WERI-Rb-1 (cell line): Measurements from ENCODE around the gene DAPL1.

Experiments used
- DNase-seq: peaks from one replicate; pipeline ENCODE4 v3.0.0-alpha.2; 2020
- H3K27ac ChIP-seq: fragments of 250-450 bp; sonication (Bioruptor Pico); 2 replicates; pipeline ENCODE4 v1.5.1; 2020; ENCODE audit warnings: mild to moderate bottlenecking, moderate library complexity
- H3K27me3 ChIP-seq: fragments of 250-450 bp; sonication (Bioruptor Pico); 2 replicates; pipeline ENCODE4 v1.5.1; 2021; ENCODE audit warnings: mild to moderate bottlenecking, low read depth, moderate library complexity; ENCODE audit not compliant: insufficient read depth, severe bottlenecking
- H3K36me3 ChIP-seq: fragments of 250-450 bp; sonication (Bioruptor Pico); 2 replicates; pipeline ENCODE4 v1.5.1; 2020; ENCODE audit warnings: mild to moderate bottlenecking, moderate library complexity
- H3K4me3 ChIP-seq: 2 replicates; pipeline ENCODE4 v1.5.1; 2011; ENCODE audit warnings: low read depth, mild to moderate bottlenecking, control low read depth, low read length
- H3K9me3 ChIP-seq: fragments of 250-450 bp; sonication (Bioruptor Pico); 2 replicates; pipeline ENCODE4 v1.5.1; 2021; ENCODE audit warnings: mild to moderate bottlenecking, moderate library complexity; ENCODE audit not compliant: severe bottlenecking
- CTCF ChIP-seq: IDR thresholded peaks from 2 replicates; pipeline ENCODE4 v1.5.1; 2011; ENCODE audit warnings: low read depth, mild to moderate bottlenecking, control low read depth, inconsistent platforms, low read length

The DAPL1 gene

GRCh38 chr2:158817588-158817987, 22.5 kb downstream of the DAPL1 start:
- Histone ChIP-seq H3K4me3 (no peak overlapping the region), H3K9me3 (no peaks in the 10 kb centered on the region), H3K36me3 (no peaks in the 10 kb centered on the region), H3K27ac (no peak overlapping the region), H3K27me3 (no peaks in the 10 kb centered on the region)
- no peak for DNase-seq
- no peak for TF ChIP-seq CTCF

DNA sequence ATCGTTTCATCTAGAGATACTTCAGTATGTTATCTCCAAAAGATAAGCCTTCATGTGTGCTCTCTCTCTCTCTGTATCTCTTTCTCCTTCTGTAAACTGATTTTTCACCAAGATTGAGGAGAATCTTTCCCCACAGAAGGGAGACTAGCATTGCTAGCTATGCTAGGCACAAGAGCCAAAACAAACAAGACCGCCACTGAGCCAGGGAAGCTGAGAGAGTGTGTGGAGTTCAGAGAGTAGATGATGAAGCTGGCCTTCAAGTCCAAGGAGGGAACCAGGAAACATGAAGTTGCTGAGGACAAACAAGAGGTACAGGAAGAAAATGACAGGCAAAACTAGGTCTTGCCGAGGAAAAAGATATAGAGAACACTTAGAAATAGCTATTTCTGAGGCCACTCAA, 23.4 kb downstream of the DAPL1 start:
- H3K36me3 ChIP-seq = no peaks in the 10 kb centered on the region
- no peak overlapping the region for H3K4me3 ChIP-seq
- DNase-seq = no peak
- no peak for TF ChIP-seq CTCF
- H3K27me3 ChIP-seq = no peaks in the 10 kb centered on the region
- H3K27ac ChIP-seq = no peak overlapping the region
- H3K9me3 ChIP-seq = no peaks in the 10 kb centered on the region

- Histone ChIP-seq H3K27me3 (no peaks in the 10 kb centered on the region), H3K27ac (no peak overlapping the region), H3K4me3 (no peak overlapping the region), H3K9me3 (no peaks in the 10 kb centered on the region), H3K36me3 (no peaks in the 10 kb centered on the region)
- DNase-seq = no peak
- no peak for TF ChIP-seq CTCF
These were observed 27.1 kb downstream of the DAPL1 start for GRCh38 chr2:158822193-158822592.

DNA sequence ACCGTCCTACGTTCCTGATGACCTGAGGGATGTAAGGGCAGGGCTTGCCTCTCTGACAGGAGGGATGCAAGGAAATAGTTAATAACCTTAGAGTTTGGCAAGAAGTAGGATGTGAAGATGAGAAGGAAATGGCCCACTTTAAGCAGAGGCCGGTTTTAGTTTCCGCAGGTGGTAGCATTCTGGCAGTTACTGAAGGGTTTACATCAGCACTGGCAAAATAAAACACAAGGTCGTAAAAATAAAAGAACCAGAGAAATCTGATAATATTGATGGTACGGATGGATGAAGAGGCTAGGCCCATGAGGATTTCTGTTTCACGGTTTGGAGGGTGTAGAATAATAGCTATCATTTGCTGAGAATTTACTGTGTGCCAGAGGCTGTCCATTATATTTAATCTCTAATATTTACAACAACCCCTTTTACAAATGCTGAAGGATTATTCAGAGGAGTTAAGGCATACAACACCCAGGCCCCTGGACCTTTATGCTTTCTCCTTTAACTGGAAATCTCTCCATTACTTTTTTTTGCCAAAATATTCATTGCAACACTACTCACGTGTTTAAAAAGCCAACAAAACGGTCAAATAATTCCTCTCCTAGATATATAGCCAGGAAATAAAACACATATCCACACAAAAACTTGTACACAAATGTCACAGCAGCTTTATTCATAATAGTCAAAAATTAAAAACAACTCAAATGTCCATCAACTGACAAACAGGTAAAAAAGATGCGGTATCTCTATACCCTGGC, 28.5 kb downstream of the DAPL1 start:
- TF ChIP-seq CTCF = no peak
- no peak for DNase-seq
- no peak overlapping the region for H3K4me3 ChIP-seq
- H3K27ac ChIP-seq = no peak overlapping the region
- no peaks in the 10 kb centered on the region for H3K27me3 ChIP-seq
- no peaks in the 10 kb centered on the region for H3K36me3 ChIP-seq
- H3K9me3 ChIP-seq = no peaks in the 10 kb centered on the region

- no peak overlapping the region for H3K27ac ChIP-seq
- DNase-seq = no peak
These were observed 29.9 kb downstream of the DAPL1 start for GRCh38 chr2:158825021-158825420.

More at GRCh38 chr2:158825021-158825420, 29.9 kb downstream of the DAPL1 start:
- no peak for TF ChIP-seq CTCF
- Histone ChIP-seq H3K4me3 (no peak overlapping the region), H3K36me3 (no peaks in the 10 kb centered on the region), H3K27me3 (no peaks in the 10 kb centered on the region), H3K9me3 (no peaks in the 10 kb centered on the region)
